Stimulated activated CD4-positive, alpha-beta T cell treated with anti-CD3 and anti-CD28 coated beads, Interleukin-4, amount 100 ng/mL, for 4 hours (primary cell): Measurements from ENCODE around the gene ZBTB16.

Experiments
- DNase-seq, 2 experiments: peaks; one replicate each; pipeline ENCODE4 v3.0.0-alpha.2; 2020

ZBTB16 gene

GRCh38 chr11:114219559-114220349, 160.2 kb downstream of the ZBTB16 start:
- no peak for DNase-seq

- DNase-seq: no peak
Observed at GRCh38 chr11:114221037-114221436, 161.5 kb downstream of the ZBTB16 start.

GRCh38 chr11:114225661-114226060, 166.2 kb downstream of the ZBTB16 start:
- DNase-seq: no peak

GRCh38 chr11:114226356-114226755, 166.8 kb downstream of the ZBTB16 start:
- DNase-seq: no peak

GRCh38 chr11:114228435-114229411, 169.2 kb downstream of the ZBTB16 start:
- DNase-seq: no peak

GRCh38 chr11:114230031-114230704, 170.7 kb downstream of the ZBTB16 start:
- DNase-seq: no peak

GRCh38 chr11:114232400-114233059, 173.0 kb downstream of the ZBTB16 start:
- no peak for DNase-seq

- no peak for DNase-seq
Observed at GRCh38 chr11:114233755-114234154, 174.2 kb downstream of the ZBTB16 start.

- DNase-seq: no peak
Observed at GRCh38 chr11:114236829-114237228, 177.3 kb downstream of the ZBTB16 start.

- no peak for DNase-seq
Observed at GRCh38 chr11:114237321-114238280, 178.1 kb downstream of the ZBTB16 start.

GRCh38 chr11:114239753-114240161, 180.2 kb downstream of the ZBTB16 start:
- no peak for DNase-seq

- no peak for DNase-seq
Observed at GRCh38 chr11:114242032-114242431, 182.5 kb downstream of the ZBTB16 start.

- no peak for DNase-seq
Observed at GRCh38 chr11:114243461-114244372, 184.2 kb downstream of the ZBTB16 start.

- DNase-seq: no peak
Observed at GRCh38 chr11:114244726-114245394, 185.3 kb downstream of the ZBTB16 start.

- DNase-seq: no peak
Observed at GRCh38 chr11:114246321-114247069, 187.0 kb downstream of the ZBTB16 start.

GRCh38 chr11:114247070-114247789, 187.7 kb downstream of the ZBTB16 start:
- DNase-seq: no peak

GRCh38 chr11:114250180-114250579, 190.7 kb downstream of the ZBTB16 start:
- DNase-seq: no peak
